Subcutaneous adipose tissue (tissue), 4 donors: ENCODE data around the gene GATA5. TPM values are rescaled to one million over a fixed set of nuclear protein-coding genes. Genes with fewer than 3 reads are reported as not detected.

Source experiments
- total RNA-seq, 4 donors: library from RNA; depleted of rRNA; stranded (reverse); fragments of >200 nt; gene quantifications; one replicate each; pipeline ENCODE4 v1.1.0, GENCODE V29; 2016
- TF ChIP-seq, protein P1 (sequence below): fragments of 450-650 bp; IDR thresholded peaks from one replicate; pipeline ENCODE4 v1.5.1; 2016; ENCODE audit warnings: low read depth, mild to moderate bottlenecking, control low read depth, antibody characterized with exemption, moderate library complexity

Gene GATA5
- total RNA-seq, 4 donors from 2014 or later: not detected

DNA sequence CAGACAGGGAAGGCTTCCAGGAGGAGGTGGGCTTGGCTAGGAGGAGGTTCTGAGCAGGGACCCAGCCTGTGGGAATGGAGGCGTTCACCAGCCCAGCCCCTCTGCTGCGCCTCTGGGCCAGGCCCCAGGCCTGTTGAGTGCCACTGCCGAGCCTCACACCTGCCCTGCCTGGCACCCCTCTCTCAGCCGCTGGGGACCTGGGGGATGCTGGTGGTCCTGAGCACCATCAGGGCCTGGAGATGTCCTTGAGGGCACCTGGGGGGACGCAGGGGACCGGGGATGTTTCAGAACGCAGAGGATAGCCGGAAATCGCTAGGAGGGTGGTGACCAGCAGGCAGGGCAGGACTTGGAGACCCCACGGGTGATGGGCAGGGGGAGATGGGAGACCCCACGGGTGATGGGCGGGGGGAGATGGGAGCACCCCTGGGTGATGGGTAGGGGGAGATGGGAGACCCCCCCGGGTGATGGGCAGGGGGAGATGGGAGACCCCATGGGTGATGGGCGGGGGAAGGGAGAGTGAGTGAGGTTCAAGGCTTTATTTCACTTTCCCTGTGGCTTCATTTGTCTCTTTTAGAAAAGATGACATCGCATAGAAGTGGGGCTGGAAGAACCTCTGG lies 12.7 kb downstream of the GATA5 start:
- TF ChIP-seq, protein P1, sequence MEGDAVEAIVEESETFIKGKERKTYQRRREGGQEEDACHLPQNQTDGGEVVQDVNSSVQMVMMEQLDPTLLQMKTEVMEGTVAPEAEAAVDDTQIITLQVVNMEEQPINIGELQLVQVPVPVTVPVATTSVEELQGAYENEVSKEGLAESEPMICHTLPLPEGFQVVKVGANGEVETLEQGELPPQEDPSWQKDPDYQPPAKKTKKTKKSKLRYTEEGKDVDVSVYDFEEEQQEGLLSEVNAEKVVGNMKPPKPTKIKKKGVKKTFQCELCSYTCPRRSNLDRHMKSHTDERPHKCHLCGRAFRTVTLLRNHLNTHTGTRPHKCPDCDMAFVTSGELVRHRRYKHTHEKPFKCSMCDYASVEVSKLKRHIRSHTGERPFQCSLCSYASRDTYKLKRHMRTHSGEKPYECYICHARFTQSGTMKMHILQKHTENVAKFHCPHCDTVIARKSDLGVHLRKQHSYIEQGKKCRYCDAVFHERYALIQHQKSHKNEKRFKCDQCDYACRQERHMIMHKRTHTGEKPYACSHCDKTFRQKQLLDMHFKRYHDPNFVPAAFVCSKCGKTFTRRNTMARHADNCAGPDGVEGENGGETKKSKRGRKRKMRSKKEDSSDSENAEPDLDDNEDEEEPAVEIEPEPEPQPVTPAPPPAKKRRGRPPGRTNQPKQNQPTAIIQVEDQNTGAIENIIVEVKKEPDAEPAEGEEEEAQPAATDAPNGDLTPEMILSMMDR: no peak

DNA sequence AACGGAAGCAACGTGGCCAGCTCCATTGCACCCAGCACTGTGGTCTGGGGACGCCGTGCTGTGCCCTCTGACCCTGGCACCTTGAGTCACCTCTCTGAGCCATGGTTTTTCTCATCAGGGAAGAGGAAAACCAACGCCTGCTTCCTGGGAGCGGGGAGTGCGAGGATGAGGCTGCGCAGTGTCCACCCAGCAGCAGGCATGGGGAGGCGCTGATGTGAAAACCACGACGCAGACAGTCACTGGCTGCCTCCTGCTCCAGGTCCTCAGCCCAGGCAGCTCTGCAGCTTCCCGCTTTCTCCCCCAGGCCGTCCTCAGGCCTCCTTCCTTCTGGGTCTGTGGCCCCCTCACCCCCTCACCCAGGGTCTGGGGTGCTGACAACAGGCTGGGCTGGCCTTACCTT lies 14.0 kb downstream of the GATA5 start:
- TF ChIP-seq, protein P1: no peak

DNA sequence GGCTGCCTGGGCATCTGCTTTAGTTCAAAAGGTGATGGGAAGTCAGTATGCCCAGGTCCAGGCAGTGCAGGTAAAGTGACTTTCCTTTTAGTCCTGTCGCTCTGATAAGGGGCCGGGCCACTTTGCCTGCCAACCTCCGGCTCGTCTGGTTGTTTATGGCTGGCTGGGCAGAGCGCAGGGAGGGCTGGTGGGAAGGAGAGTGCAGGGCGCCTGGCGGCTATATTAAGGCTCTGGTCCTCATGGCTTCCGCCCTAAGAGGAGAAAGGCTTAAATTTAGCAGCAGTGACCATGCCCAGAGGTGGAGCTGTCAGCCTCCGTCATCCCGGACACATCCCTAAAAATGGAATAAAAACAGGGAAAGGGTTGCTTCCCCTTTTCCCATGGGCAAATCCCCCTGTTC lies 14.6 kb downstream of the GATA5 start:
- TF ChIP-seq, protein P1: no peak

DNA sequence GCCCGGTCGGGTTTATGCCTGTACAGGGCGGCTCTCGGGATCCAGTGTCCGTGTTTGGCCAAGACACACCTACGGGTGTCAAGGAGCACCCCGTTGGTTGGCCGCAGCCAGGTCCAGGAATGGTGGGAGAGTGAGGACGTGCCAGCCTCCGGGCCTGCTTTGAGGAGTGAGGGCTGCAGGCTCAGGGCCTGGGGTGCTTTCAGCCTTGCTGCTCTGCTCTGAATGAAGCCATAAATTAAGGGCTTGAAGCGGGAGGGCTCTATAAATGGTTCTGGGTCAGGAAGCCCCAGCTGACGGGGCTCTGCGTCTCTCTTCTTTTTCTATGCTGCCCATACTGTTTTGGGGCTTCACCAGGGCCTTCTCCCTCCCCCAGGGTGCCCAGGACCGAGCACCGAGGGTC lies 15.1 kb downstream of the GATA5 start:
- TF ChIP-seq, protein P1: no peak

DNA sequence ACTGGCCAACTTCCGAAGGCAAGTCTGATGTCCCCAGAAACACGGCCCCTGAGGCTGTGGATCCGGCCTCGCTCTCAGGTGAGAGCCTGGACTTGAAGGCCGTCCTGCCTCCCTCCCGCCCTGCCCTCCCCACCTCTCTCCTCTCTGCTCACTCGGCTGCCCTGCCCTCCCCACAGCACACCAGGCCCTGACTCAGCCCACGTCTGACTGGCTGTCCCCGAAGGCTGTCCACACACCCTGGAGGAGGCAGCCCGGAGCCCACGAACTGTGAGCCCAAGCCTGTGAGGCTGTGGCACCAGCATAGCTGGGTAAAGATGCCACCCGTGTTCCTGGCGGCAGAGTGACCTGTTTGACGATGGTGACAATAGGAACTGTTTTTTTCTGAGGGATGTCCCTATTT lies 16.3 kb downstream of the GATA5 start:
- TF ChIP-seq, protein P1: no peak

DNA sequence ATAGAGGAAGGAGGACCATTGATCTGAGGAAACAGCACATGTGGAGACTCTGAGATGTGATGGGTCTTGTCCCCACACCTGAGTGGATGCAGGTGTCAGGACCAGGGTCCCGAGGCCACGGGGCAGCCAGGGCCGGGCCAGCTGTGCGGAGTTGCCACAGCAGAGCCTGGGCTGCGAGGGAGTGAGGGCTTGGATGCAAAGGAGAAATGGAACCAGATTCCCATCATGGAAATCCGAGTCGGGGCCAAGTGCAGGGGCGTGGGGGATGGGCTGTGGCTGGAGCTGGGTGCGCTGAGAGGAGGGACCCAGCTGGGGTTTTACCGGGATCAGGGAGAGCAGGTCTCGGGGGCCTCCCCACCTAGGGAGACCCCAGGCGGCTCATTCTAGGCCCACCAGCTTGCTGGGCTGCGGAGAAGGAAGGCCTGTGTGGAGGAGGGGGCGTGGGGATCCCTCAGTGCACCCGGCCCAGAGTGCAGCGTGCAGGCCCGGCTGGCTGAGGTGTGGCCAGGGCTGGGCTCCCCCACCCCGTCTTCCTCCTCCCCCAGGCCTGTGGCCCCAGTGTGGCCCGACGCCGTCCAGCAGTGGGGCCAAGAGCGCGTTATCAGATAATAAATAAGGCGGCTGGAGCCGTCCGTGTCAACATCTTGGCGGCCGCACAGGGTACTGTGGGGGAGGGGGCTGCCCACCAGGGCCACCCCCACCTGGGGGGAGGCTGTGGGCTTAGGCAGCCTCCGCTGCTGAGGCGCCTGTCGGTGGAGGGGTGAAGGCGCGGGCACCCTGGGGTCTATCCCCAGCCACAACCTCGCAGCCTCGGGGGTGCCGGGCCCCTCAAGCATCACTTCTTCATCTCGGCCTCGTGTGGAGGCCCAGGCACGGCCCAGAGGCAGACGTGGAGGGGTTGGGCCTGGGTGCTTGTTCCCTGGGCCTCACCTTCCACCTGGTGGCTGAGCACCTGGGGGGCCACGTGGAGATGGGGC lies 17.2 kb downstream of the GATA5 start:
- TF ChIP-seq, protein P1: no peak

DNA sequence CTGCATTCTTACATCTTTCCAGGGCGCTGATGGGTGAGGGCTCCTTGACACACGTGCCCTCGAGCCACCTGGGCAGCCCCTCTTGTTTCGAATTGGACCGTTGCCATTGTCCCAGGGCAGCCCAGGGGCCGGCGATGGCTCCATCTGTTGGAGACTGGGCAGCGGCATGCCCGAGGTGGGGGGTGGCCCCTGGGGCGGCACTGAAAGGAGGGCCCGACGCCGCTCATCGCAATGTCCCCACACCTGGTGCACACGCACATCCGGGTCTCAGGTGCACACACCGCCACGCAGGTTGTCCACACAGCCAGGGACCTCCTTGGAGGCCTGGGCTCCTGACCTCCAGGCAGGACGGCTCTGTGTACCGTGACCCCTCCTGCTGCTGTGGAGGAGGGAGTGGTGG lies 18.0 kb downstream of the GATA5 start:
- TF ChIP-seq, protein P1: no peak
